ENCODE measurements around the gene STXBP1. TPM values are rescaled to one million over a fixed set of nuclear protein-coding genes. Genes with fewer than 3 reads are reported as not detected.
A peak's percentile ranks its signal among the peaks of the same experiment; 100 is the strongest.

The STXBP1 gene
- polyA plus RNA-seq, 2 of the 4 experiments (the other 2 are of a cell fraction): 13.3 to 22.6 TPM

GRCh38 chr9:127715470-127716337 lies 103.6 kb downstream of the STXBP1 start, which contains the start of the genes PTRH1 and TTC16:
TSS of gene PTRH1 (minus strand) at chr9:127715663. CDS start at chr9:127715639, 24 bp downstream.
TSS of gene TTC16 (plus strand) at chr9:127716079. CDS start at chr9:127716146, 67 bp downstream.
- peak within 1 kb of the TSS; percentile 94 for H3K4me2 ChIP-seq
- WGBS (ENCODE audit: missing lambda C conversion rate): 7% methylated on average over 43 of the region's 65 CpGs
- ChIA-PET CTCF (interaction anchor here (0.7 to 7.4 kb wide), 7 partner anchors 10 to 206 kb away, joined by 3 to 63 read pairs (median 4); partner anchors contain the start of genes CFAP157 and TOR2A), POLR2A (interaction anchor here (0.8 to 2.0 kb wide), 4 partner anchors 12 to 104 kb away, joined by 3 to 6 read pairs (median 5); partner anchors contain the start of genes STXBP1 and TOR2A)
- ATAC-seq (peak; percentile 92 to 95), FAIRE-seq (no peak), DNase-seq (ENCODE audit: low read depth in 1 of 2, low spot score in 1 of 2) (peak; percentile 96 to 97)
- H3K4me1 ChIP-seq: peaks cover 18% of the 10 kb centered on the region
- H3K4me3 ChIP-seq: peak within 1 kb of the TSS; percentile 68
- peak within 1 kb of the TSS; percentile 73 to 79 for H3K27ac ChIP-seq
- H3K9me3 ChIP-seq: no peaks in the 10 kb centered on the region
- TF ChIP-seq BCL3 (IDR thresholded peaks at IDR 0.05): peak; percentile 30; the same call in 1 of the 3 replicates
- TF ChIP-seq E2F6 (IDR thresholded peaks at IDR 0.05; ENCODE audit: borderline replicate concordance, low read depth): peak; percentile 57; the same call in 1 of the 2 replicates
- no peak for TF ChIP-seq NFE2L2 (conservative IDR thresholded peaks at IDR 0.05; ENCODE audit: low read length)
- TF ChIP-seq TP53 (CRISPR knock-in tag; IDR thresholded peaks at IDR 0.05): no peak
- TF ChIP-seq RAD21 (conservative IDR thresholded peaks at IDR 0.05 in 1 of 2, IDR thresholded peaks at IDR 0.05 in 1 of 2): no peak
- TF ChIP-seq MAX (IDR thresholded peaks at IDR 0.05): peak; percentile 70
- TF ChIP-seq NPAS2 (CRISPR knock-in tag; IDR thresholded peaks at IDR 0.05; ENCODE audit: borderline replicate concordance): no peak
- no peak for TF ChIP-seq FOSL2 (IDR thresholded peaks at IDR 0.05)
- peak; percentile 46; the same call in 1 of the 2 replicates for TF ChIP-seq FOSL2 (CRISPR knock-in tag; IDR thresholded peaks at IDR 0.05)
- TF ChIP-seq PHF8 (IDR thresholded peaks at IDR 0.05; ENCODE audit: borderline replicate concordance, low read depth): peak; percentile 53; the same call in 1 of the 2 replicates
- peak; percentile 77; the same call in 1 of the 2 replicates for TF ChIP-seq RFX5 (IDR thresholded peaks at IDR 0.05)

- H3K9me3 ChIP-seq: no peaks in the 10 kb centered on the region
- H3K4me2 ChIP-seq: peak overlapping the region; percentile 94
- FAIRE-seq (no peak), ATAC-seq (no peak), DNase-seq (ENCODE audit: low read depth in 1 of 2, low spot score in 1 of 2) (no peak)
- H3K4me3 ChIP-seq: peak overlapping the region; percentile 68
- CTCF ChIA-PET: interaction anchor here (1.0 to 7.4 kb wide), 6 partner anchors 10 to 153 kb away, joined by 3 to 63 read pairs (median 4); partner anchors contain the start of genes CFAP157 and TOR2A
- TF ChIP-seq ZFP36 (IDR thresholded peaks at IDR 0.05; ENCODE audit: borderline replicate concordance, partially characterized antibody) (no peak), MYC (IDR thresholded peaks at IDR 0.05; ENCODE audit: borderline replicate concordance, low read length) (no peak), HES2 (IDR thresholded peaks at IDR 0.05) (no peak), NR3C1 (IDR thresholded peaks at IDR 0.05) (no peak), PHF8 (IDR thresholded peaks at IDR 0.05; ENCODE audit: borderline replicate concordance, low read depth) (no peak), ZC3H11A (IDR thresholded peaks at IDR 0.05) (no peak), ZSCAN20 (CRISPR knock-in tag; IDR thresholded peaks at IDR 0.05) (no peak), PBX3 (IDR thresholded peaks at IDR 0.05) (no peak), SMC3 (IDR thresholded peaks at IDR 0.05) (no peak), JUNB (IDR thresholded peaks at IDR 0.05) (no peak), CEBPB (IDR thresholded peaks at IDR 0.05) (no peak), RARB (CRISPR knock-in tag; IDR thresholded peaks at IDR 0.05) (no peak), EP300 (IDR thresholded peaks at IDR 0.05) (no peak)
- WGBS (ENCODE audit: missing lambda C conversion rate): 64% methylated on average over 9 of the region's 9 CpGs
- H3K27ac ChIP-seq: peak overlapping the region; percentile 73 to 79; a peak in 4 of 6 replicates
- H3K4me1 ChIP-seq: peaks cover 25% of the 10 kb centered on the region
- POLR2A ChIA-PET: interaction anchor here (1.0 to 2.0 kb wide), 3 partner anchors 13 to 105 kb away, joined by 4 to 6 read pairs (median 6); partner anchors contain the start of genes STXBP1 and TOR2A
These were observed 104.3 kb downstream of the STXBP1 start for GRCh38 chr9:127716412-127716811.
